HG03097 (cell line): ENCODE measurements around the gene PNPO.

ENCODE experiments used
- ATAC-seq: cut with Tn5 transposase; IDR thresholded peaks from one replicate; pipeline ENCODE4 v1.9.1; 2021; ENCODE audit not compliant: unreplicated experiment, low FRiP score

Gene PNPO

GRCh38 chr17:47948706-47949196 is 7.4 kb downstream of the PNPO start:
- no peak for ATAC-seq

GRCh38 chr17:47949197-47949759 is 7.9 kb downstream of the PNPO start:
- ATAC-seq: no peak

- no peak for ATAC-seq
Measured at GRCh38 chr17:47949946-47950345, 8.6 kb downstream of the PNPO start.

GRCh38 chr17:47950448-47950847 is 9.1 kb downstream of the PNPO start:
- no peak for ATAC-seq

- no peak for ATAC-seq
Measured at GRCh38 chr17:47952171-47953021, 11.0 kb downstream of the PNPO start.

GRCh38 chr17:47953909-47954308 is 12.5 kb downstream of the PNPO start:
- ATAC-seq: no peak

- no peak for ATAC-seq
Measured at GRCh38 chr17:47955497-47956461, 14.4 kb downstream of the PNPO start.

- ATAC-seq: no peak
Measured at GRCh38 chr17:47956791-47957590, 15.6 kb downstream of the PNPO start.

- no peak for ATAC-seq
Measured at GRCh38 chr17:47957591-47958490, 16.5 kb downstream of the PNPO start, which contains the start of gene PRR15L. Gene PRR15L, minus strand, starts transcription at chr17:47957883. Its CDS starts 4,649 bp downstream, at chr17:47953234.

GRCh38 chr17:47959825-47960655 is 18.7 kb downstream of the PNPO start:
- no peak for ATAC-seq

GRCh38 chr17:47961406-47961805 is 20.0 kb downstream of the PNPO start:
- ATAC-seq: no peak

GRCh38 chr17:47962901-47963300 is 21.5 kb downstream of the PNPO start:
- ATAC-seq: no peak

GRCh38 chr17:47964856-47965255 is 23.5 kb downstream of the PNPO start:
- no peak for ATAC-seq

GRCh38 chr17:47966079-47966519 is 24.7 kb downstream of the PNPO start:
- no peak for ATAC-seq

GRCh38 chr17:47967607-47968252 is 26.4 kb downstream of the PNPO start:
- no peak for ATAC-seq

GRCh38 chr17:47968836-47969235 is 27.5 kb downstream of the PNPO start:
- ATAC-seq: no peak

GRCh38 chr17:47969930-47970724 is 28.8 kb downstream of the PNPO start:
- no peak for ATAC-seq
